Panc1 (cell line): ENCODE results near the gene TRAPPC8. TPM values are rescaled to one million over a fixed set of nuclear protein-coding genes. Genes with fewer than 3 reads are reported as not detected.
"Not testable (repeated sequence)": the region's sequence is repeated elsewhere in the genome, so short reads cannot be mapped to it uniquely, and the experiment has no call there.

ENCODE experiments used
- ATAC-seq: fragments of 200-7000 bp; cut with Tn5 transposase; 2 replicates; pipeline ENCODE4 v1.9.1; 2020; ENCODE audit warnings: mild to moderate bottlenecking, moderate library complexity
- BruUV-seq: library from RNA; stranded (reverse); fragments of 400-500 nt; replicated peaks from 2 replicates; lab custom pipeline; 2021; lab: Mats Ljungman, UMichigan
- CTCF ChIA-PET: fragments of 300-600 bp; sonication (Branson Sonifier 250); formaldehyde crosslinking; loops from one replicate; lab custom pipeline; 2022; ENCODE audit warnings: antibody characterized with exemption; lab: Charles Lee
- POLR2A ChIA-PET: fragments of 300-600 bp; sonication (Branson Sonifier 250); formaldehyde crosslinking; loops from one replicate; lab custom pipeline; 2022; ENCODE audit warnings: antibody characterized with exemption; lab: Charles Lee
- DNase-seq: peaks from one replicate; pipeline ENCODE4 v3.0.0-alpha.2; 2010; ENCODE audit warnings: low read depth, low spot score
- H3K27ac ChIP-seq: 2 replicates; pipeline ENCODE4 v1.5.1; 2011; ENCODE audit warnings: mild to moderate bottlenecking, low read length, inconsistent platforms
- H3K27me3 ChIP-seq: fragments of 200-500 bp; sonication (Bioruptor generic); 2 replicates; pipeline ENCODE4 v1.6.0; 2014; ENCODE audit warnings: low read length, inconsistent platforms; ENCODE audit not compliant: control insufficient read depth, insufficient read depth
- H3K36me3 ChIP-seq: fragments of 200-500 bp; sonication (Bioruptor generic); 2 replicates; pipeline ENCODE4 v1.5.1; 2014; ENCODE audit warnings: inconsistent platforms, mild to moderate bottlenecking, low read length, moderate library complexity; ENCODE audit not compliant: control insufficient read depth, insufficient read depth
- H3K4me1 ChIP-seq: 2 replicates; pipeline ENCODE4 v1.5.1; 2011; ENCODE audit warnings: inconsistent platforms, mild to moderate bottlenecking, low read length, moderate library complexity; ENCODE audit not compliant: control insufficient read depth, insufficient read depth
- H3K4me3 ChIP-seq, 2 experiments: 2 replicates each; pipeline ENCODE4 v1.5.1; 2011 to 2012; ENCODE audit warnings: low read depth in 2 of 2, low read length in 2 of 2, mild to moderate bottlenecking in 2 of 2, inconsistent platforms in 1 of 2, moderate library complexity in 1 of 2
- H3K9me3 ChIP-seq: fragments of 200-500 bp; sonication (Bioruptor generic); 2 replicates; pipeline ENCODE4 v1.5.1; 2014; ENCODE audit warnings: low read depth, mild to moderate bottlenecking, inconsistent platforms, low read length, moderate library complexity; ENCODE audit not compliant: control insufficient read depth, insufficient read depth
- POLR2AphosphoS5 ChIP-seq: IDR thresholded peaks from 2 replicates; pipeline ENCODE4 v1.6.1; 2012; ENCODE audit warnings: mild to moderate bottlenecking, low read depth, low read length, moderate library complexity
- SIN3A ChIP-seq: IDR thresholded peaks from 2 replicates; pipeline ENCODE4 v1.6.1; 2012; ENCODE audit warnings: low read depth, mild to moderate bottlenecking, low read length, moderate library complexity, borderline replicate concordance; ENCODE audit not compliant: insufficient read depth
- TCF7L2 ChIP-seq: IDR thresholded peaks from 2 replicates; pipeline ENCODE4 v1.6.1; 2011; ENCODE audit warnings: mild to moderate bottlenecking, low read depth, low read length, inconsistent platforms
- in situ Hi-C: cut with HindIII; loops from 2 replicates; pipeline ENCODE4 v1.10.0; 2016; ENCODE audit warnings: low sequenced_read_pairs, low pct_unique_long_range_greater_than_20kb
- intact Hi-C: fragments of 100-400 bp; cut with micrococcal nuclease; formaldehyde crosslinking; loops from one replicate; pipeline ENCODE4 v1.10.0; 2022; ENCODE audit not compliant: unreplicated experiment
- total RNA-seq: library from RNA; stranded (reverse); gene quantifications from one replicate; pipeline ENCODE4 v1.2.1, GENCODE V29; 2021; ENCODE audit not compliant: unreplicated experiment
- TF ChIP-seq, protein P1 (sequence below), 2 experiments: IDR thresholded peaks; 2 replicates each; pipeline ENCODE4 v1.6.1; 2011 to 2012; ENCODE audit warnings: low read depth in 2 of 2, control low read depth in 1 of 2, low read length in 1 of 2, mild to moderate bottlenecking in 1 of 2, moderate library complexity in 1 of 2; ENCODE audit not compliant: insufficient read depth in 1 of 2
- TF ChIP-seq, protein P2 (sequence below): fragments of 450-650 bp; IDR thresholded peaks from 2 replicates; pipeline ENCODE4 v1.5.1; 2017; ENCODE audit warnings: mild to moderate bottlenecking

TRAPPC8 gene
- total RNA-seq, 1 experiment from 2014 or later, result 35.3 TPM

DNA sequence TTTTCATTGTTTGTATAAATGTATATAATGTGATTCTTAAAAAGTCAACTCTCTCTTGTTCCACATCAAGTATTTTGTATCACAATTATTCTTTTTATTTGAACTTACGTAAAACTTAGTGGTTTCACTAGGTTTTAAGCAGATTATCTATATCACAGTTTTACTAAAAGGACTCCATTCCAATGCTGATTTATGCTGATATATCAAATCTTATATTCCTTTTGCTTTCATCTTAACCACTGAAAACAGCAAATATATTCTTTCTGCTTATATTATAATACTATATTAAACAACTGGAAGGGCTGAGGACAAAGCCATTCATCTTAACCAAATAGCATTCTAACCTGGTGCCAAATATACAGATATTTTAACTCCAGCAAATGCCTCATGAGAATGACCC lies 24.2 kb downstream of the TRAPPC8 start:
- in situ Hi-C loops, result no loop called here
- no TSS peak for BruUV-seq

DNA sequence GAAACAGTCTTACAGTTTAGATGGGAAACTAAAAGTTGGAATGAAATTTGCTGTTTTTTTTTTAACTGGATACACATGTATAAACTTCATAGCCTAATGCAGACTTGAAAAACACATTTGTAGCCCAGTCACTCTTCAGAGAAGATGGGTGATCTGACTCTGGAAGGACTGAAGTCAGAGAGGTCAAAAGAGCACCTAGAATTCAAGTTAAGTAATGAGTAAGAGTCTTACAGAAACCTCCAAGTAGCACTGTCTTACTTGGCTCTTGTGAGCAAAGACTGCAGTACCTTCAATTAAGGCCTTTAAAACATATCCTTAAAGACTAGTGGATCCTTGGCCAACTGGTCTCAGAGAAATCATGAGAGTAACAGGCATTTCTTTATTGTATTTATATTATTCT lies 41.9 kb downstream of the TRAPPC8 start:
- DNase-seq (no peak), ATAC-seq (no peak)
- Histone ChIP-seq H3K27me3 (no peaks in the 10 kb centered on the region), H3K36me3 (peaks cover 28% of the 10 kb centered on the region), H3K4me1 (no peaks in the 10 kb centered on the region), H3K9me3 (no peaks in the 10 kb centered on the region), H3K27ac (no peak overlapping the region), H3K4me3 (no peak overlapping the region)
- BruUV-seq, result no TSS peak
- POLR2A ChIA-PET, result no interaction called here
- TF ChIP-seq SIN3A (no peak), TCF7L2 (no peak), POLR2AphosphoS5 (no peak)
- TF ChIP-seq, protein P1, sequence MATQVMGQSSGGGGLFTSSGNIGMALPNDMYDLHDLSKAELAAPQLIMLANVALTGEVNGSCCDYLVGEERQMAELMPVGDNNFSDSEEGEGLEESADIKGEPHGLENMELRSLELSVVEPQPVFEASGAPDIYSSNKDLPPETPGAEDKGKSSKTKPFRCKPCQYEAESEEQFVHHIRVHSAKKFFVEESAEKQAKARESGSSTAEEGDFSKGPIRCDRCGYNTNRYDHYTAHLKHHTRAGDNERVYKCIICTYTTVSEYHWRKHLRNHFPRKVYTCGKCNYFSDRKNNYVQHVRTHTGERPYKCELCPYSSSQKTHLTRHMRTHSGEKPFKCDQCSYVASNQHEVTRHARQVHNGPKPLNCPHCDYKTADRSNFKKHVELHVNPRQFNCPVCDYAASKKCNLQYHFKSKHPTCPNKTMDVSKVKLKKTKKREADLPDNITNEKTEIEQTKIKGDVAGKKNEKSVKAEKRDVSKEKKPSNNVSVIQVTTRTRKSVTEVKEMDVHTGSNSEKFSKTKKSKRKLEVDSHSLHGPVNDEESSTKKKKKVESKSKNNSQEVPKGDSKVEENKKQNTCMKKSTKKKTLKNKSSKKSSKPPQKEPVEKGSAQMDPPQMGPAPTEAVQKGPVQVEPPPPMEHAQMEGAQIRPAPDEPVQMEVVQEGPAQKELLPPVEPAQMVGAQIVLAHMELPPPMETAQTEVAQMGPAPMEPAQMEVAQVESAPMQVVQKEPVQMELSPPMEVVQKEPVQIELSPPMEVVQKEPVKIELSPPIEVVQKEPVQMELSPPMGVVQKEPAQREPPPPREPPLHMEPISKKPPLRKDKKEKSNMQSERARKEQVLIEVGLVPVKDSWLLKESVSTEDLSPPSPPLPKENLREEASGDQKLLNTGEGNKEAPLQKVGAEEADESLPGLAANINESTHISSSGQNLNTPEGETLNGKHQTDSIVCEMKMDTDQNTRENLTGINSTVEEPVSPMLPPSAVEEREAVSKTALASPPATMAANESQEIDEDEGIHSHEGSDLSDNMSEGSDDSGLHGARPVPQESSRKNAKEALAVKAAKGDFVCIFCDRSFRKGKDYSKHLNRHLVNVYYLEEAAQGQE (IDR thresholded peaks at IDR 0.05; ENCODE audit: insufficient read depth in 1 of 2, low read depth in 2 of 2, low read length in 1 of 2), result no peak
- TF ChIP-seq, protein P2, sequence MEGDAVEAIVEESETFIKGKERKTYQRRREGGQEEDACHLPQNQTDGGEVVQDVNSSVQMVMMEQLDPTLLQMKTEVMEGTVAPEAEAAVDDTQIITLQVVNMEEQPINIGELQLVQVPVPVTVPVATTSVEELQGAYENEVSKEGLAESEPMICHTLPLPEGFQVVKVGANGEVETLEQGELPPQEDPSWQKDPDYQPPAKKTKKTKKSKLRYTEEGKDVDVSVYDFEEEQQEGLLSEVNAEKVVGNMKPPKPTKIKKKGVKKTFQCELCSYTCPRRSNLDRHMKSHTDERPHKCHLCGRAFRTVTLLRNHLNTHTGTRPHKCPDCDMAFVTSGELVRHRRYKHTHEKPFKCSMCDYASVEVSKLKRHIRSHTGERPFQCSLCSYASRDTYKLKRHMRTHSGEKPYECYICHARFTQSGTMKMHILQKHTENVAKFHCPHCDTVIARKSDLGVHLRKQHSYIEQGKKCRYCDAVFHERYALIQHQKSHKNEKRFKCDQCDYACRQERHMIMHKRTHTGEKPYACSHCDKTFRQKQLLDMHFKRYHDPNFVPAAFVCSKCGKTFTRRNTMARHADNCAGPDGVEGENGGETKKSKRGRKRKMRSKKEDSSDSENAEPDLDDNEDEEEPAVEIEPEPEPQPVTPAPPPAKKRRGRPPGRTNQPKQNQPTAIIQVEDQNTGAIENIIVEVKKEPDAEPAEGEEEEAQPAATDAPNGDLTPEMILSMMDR, result no peak
- CTCF ChIA-PET, result no interaction called here
- in situ Hi-C loops (no loop called here), intact Hi-C loops (no loop called here)

More for the DNA sequence above, 24.2 kb downstream of the TRAPPC8 start:
- Histone ChIP-seq H3K27me3 (no peaks in the 10 kb centered on the region), H3K9me3 (no peaks in the 10 kb centered on the region), H3K27ac (no peak overlapping the region), H3K4me1 (no peaks in the 10 kb centered on the region), H3K4me3 (no peak overlapping the region), H3K36me3 (no peaks in the 10 kb centered on the region; the same call in 1 of the 2 replicates)
- TF ChIP-seq SIN3A (no peak), POLR2AphosphoS5 (no peak)
- TF ChIP-seq, protein P1 (IDR thresholded peaks at IDR 0.05; ENCODE audit: insufficient read depth in 1 of 2, low read depth in 2 of 2, low read length in 1 of 2), result no peak
- TF ChIP-seq, protein P2, result no peak
- intact Hi-C loops, result no loop called here
- DNase-seq (no peak), ATAC-seq (no peak)
- ChIA-PET POLR2A (no interaction called here), CTCF (no interaction called here)

DNA sequence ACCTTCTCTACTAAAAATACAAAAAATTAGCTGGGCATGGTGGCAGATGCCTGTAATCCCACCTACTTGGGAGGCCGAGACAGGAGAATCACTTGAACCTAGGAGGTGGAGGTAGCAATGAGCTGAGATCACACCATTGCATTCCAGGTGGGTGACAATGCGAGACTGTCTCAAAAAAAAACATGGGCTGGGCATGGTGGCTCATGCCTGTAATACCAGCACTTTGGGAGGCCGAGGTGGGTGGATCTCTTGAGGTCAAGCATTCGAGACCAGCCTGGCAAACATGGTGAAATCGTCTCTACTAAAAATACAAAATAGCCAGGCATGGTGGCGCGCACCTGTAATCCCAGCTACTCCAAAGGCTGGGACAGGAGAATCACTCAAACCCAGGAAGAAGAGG lies 43.2 kb downstream of the TRAPPC8 start:
- H3K27ac ChIP-seq, H3K27me3 ChIP-seq, H3K4me1 ChIP-seq, H3K4me3 ChIP-seq, intact Hi-C loops, CTCF ChIA-PET, DNase-seq, BruUV-seq, in situ Hi-C loops, POLR2A ChIA-PET, ATAC-seq, H3K9me3 ChIP-seq: not testable (repeated sequence)
- peaks cover 23% of the 10 kb centered on the region for H3K36me3 ChIP-seq
